BJ (cell line): ENCODE data around the gene ALKBH4. TPM values are rescaled to one million over a fixed set of nuclear protein-coding genes. Genes with fewer than 3 reads are reported as not detected.

Experiments
- CTCF ChIA-PET: fragments of 350-600 bp; formaldehyde crosslinking; extraction: SDS; loops from one replicate; lab custom pipeline; 2021; ENCODE audit warnings: antibody characterized with exemption, inconsistent platforms; lab: Yijun Ruan, JAX
- POLR2A ChIA-PET: fragments of 300-600 bp; sonication (Branson Sonifier 250); formaldehyde crosslinking; extraction: SDS; loops from one replicate; lab custom pipeline; 2021; ENCODE audit warnings: antibody characterized with exemption; lab: Charles Lee
- DNase-seq: peaks from one replicate; pipeline ENCODE4 v3.0.0-alpha.2; 2011; ENCODE audit warnings: low read depth
- H3K27me3 ChIP-seq: 2 replicates; pipeline ENCODE4 v1.6.0; 2011; ENCODE audit warnings: low read length; ENCODE audit not compliant: control insufficient read depth, insufficient read depth
- H3K36me3 ChIP-seq: 2 replicates; pipeline ENCODE4 v1.5.1; 2011; ENCODE audit warnings: low read length; ENCODE audit not compliant: control insufficient read depth, insufficient read depth
- H3K4me3 ChIP-seq: 2 replicates; pipeline ENCODE4 v1.5.1; 2011; ENCODE audit warnings: low read depth, mild to moderate bottlenecking, control low read depth, low read length
- CTCF ChIP-seq: IDR thresholded peaks from 2 replicates; pipeline ENCODE4 v1.5.1; 2011; ENCODE audit warnings: low read depth, mild to moderate bottlenecking, control low read depth, inconsistent platforms, low read length, moderate library complexity; ENCODE audit not compliant: insufficient read depth
- polyA plus RNA-seq: library from polyadenylated mRNA; depleted of rRNA; stranded (reverse); fragments of >200 nt; gene quantifications from 2 replicates; pipeline ENCODE4 v1.2.3, GENCODE V29; 2011

Gene ALKBH4
- polyA plus RNA-seq, 1 experiment, result 5.9 TPM

GRCh38 chr7:102413611-102414010, 51.1 kb downstream of the ALKBH4 start:
- no peak for TF ChIP-seq CTCF
- no peak overlapping the region for H3K4me3 ChIP-seq
- H3K27me3 ChIP-seq, result no peaks in the 10 kb centered on the region
- DNase-seq, result no peak
- ChIA-PET POLR2A (no interaction called here), CTCF (no interaction called here)
- H3K36me3 ChIP-seq, result peaks cover 17% of the 10 kb centered on the region

GRCh38 chr7:102413091-102413490, 51.6 kb downstream of the ALKBH4 start:
- H3K4me3 ChIP-seq, result no peak overlapping the region
- ChIA-PET POLR2A (no interaction called here), CTCF (interaction anchor here (1.0 kb wide), 1 partner anchor 9 kb away, joined by 3 read pairs; no protein-coding TSS in a partner anchor)
- DNase-seq, result no peak
- H3K27me3 ChIP-seq, result no peaks in the 10 kb centered on the region
- H3K36me3 ChIP-seq, result peaks cover 20% of the 10 kb centered on the region
- no peak for TF ChIP-seq CTCF

- Histone ChIP-seq H3K27me3 (no peaks in the 10 kb centered on the region), H3K36me3 (peaks cover 23% of the 10 kb centered on the region), H3K4me3 (no peak overlapping the region)
- peak; percentile 42; the same call in 1 of the 2 replicates for TF ChIP-seq CTCF
- ChIA-PET POLR2A (no interaction called here), CTCF (interaction anchor here (1.0 kb wide), 1 partner anchor 8 kb away, joined by 3 read pairs; no protein-coding TSS in a partner anchor)
- DNase-seq, result no peak
Measured at GRCh38 chr7:102412548-102412947, 52.1 kb downstream of the ALKBH4 start.

- DNase-seq, result no peak
- Histone ChIP-seq H3K36me3 (peaks cover 26% of the 10 kb centered on the region), H3K27me3 (no peaks in the 10 kb centered on the region), H3K4me3 (no peak overlapping the region)
- CTCF ChIA-PET, result no interaction called here
- TF ChIP-seq CTCF, result no peak
- POLR2A ChIA-PET, result no interaction called here
Measured at GRCh38 chr7:102410918-102411317, 53.7 kb downstream of the ALKBH4 start.

- Histone ChIP-seq H3K4me3 (no peak overlapping the region), H3K27me3 (no peaks in the 10 kb centered on the region), H3K36me3 (peaks cover 27% of the 10 kb centered on the region)
- TF ChIP-seq CTCF, result no peak
- no peak for DNase-seq
- ChIA-PET POLR2A (no interaction called here), CTCF (no interaction called here)
Measured at GRCh38 chr7:102410123-102410522, 54.5 kb downstream of the ALKBH4 start.
